KMS-11 (cell line): ENCODE results near the gene FAM170B.

Experiments used
- H2AFZ ChIP-seq: fragments of 200-600 bp; sonication (generic); 2 replicates; pipeline ENCODE4 v1.6.1; 2016; ENCODE audit warnings: antibody characterized with exemption, mixed run types, low read depth
- H3K27ac ChIP-seq: fragments of 200-600 bp; sonication (generic); 2 replicates; pipeline ENCODE4 v1.6.1; 2016; ENCODE audit warnings: mild to moderate bottlenecking, mixed run types
- H3K27me3 ChIP-seq: fragments of 200-600 bp; sonication (generic); 2 replicates; pipeline ENCODE4 v1.6.1; 2017; ENCODE audit warnings: mild to moderate bottlenecking, low read depth, mixed run types, moderate library complexity; ENCODE audit not compliant: insufficient read depth
- H3K36me3 ChIP-seq: fragments of 200-600 bp; sonication (generic); 2 replicates; pipeline ENCODE4 v1.6.1; 2017; ENCODE audit warnings: mild to moderate bottlenecking, mixed run types; ENCODE audit not compliant: insufficient read depth
- H3K4me1 ChIP-seq: fragments of 200-600 bp; sonication (generic); 2 replicates; pipeline ENCODE4 v1.6.1; 2016; ENCODE audit warnings: mild to moderate bottlenecking, low read depth, mixed run types; ENCODE audit not compliant: poor library complexity, severe bottlenecking
- H3K4me2 ChIP-seq: fragments of 200-600 bp; sonication (generic); 2 replicates; pipeline ENCODE4 v1.7.0; 2016; ENCODE audit warnings: mild to moderate bottlenecking, mixed run types
- H3K4me3 ChIP-seq: fragments of 200-600 bp; sonication (generic); IDR thresholded peaks from 2 replicates; pipeline ENCODE4 v1.6.1; 2017; ENCODE audit warnings: low read depth, low read length, mixed read lengths; ENCODE audit not compliant: insufficient read depth
- H3K79me2 ChIP-seq: fragments of 200-600 bp; sonication (generic); 2 replicates; pipeline ENCODE4 v1.6.1; 2016; ENCODE audit warnings: low read depth, mixed run types; ENCODE audit not compliant: insufficient read depth
- H3K9ac ChIP-seq: fragments of 200-600 bp; sonication (generic); 2 replicates; pipeline ENCODE4 v1.6.1; 2016; ENCODE audit warnings: mild to moderate bottlenecking, mixed run types
- H4K20me1 ChIP-seq: fragments of 200-600 bp; sonication (generic); 2 replicates; pipeline ENCODE4 v1.6.1; 2016; ENCODE audit warnings: mild to moderate bottlenecking, mixed run types; ENCODE audit not compliant: insufficient read depth
- TF ChIP-seq, protein P1 (sequence below): fragments of 200-600 bp; sonication (generic); conservative IDR thresholded peaks from 2 replicates; pipeline ENCODE4 v1.6.1; 2017; ENCODE audit warnings: low read depth, mild to moderate bottlenecking, antibody characterized with exemption, low read length, moderate library complexity, mixed read lengths

The FAM170B gene

GRCh38 chr10:49134327-49134726 lies 506 bp upstream of the FAM170B start:
- Histone ChIP-seq H3K27ac (no peak overlapping the region), H2AFZ (no peak overlapping the region), H3K27me3 (no peaks in the 10 kb centered on the region), H3K4me2 (no peak overlapping the region), H3K4me3 (no peak overlapping the region), H3K79me2 (no peaks in the 10 kb centered on the region), H3K9ac (no peak overlapping the region), H4K20me1 (no peaks in the 10 kb centered on the region), H3K4me1 (no peaks in the 10 kb centered on the region), H3K36me3 (no peaks in the 10 kb centered on the region)
- TF ChIP-seq, protein P1, sequence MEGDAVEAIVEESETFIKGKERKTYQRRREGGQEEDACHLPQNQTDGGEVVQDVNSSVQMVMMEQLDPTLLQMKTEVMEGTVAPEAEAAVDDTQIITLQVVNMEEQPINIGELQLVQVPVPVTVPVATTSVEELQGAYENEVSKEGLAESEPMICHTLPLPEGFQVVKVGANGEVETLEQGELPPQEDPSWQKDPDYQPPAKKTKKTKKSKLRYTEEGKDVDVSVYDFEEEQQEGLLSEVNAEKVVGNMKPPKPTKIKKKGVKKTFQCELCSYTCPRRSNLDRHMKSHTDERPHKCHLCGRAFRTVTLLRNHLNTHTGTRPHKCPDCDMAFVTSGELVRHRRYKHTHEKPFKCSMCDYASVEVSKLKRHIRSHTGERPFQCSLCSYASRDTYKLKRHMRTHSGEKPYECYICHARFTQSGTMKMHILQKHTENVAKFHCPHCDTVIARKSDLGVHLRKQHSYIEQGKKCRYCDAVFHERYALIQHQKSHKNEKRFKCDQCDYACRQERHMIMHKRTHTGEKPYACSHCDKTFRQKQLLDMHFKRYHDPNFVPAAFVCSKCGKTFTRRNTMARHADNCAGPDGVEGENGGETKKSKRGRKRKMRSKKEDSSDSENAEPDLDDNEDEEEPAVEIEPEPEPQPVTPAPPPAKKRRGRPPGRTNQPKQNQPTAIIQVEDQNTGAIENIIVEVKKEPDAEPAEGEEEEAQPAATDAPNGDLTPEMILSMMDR = no peak

GRCh38 chr10:49132362-49132737 lies 1.5 kb downstream of the FAM170B start:
- no peaks in the 10 kb centered on the region for H3K27me3 ChIP-seq
- no peaks in the 10 kb centered on the region for H4K20me1 ChIP-seq
- no peak overlapping the region for H2AFZ ChIP-seq
- no peaks in the 10 kb centered on the region for H3K79me2 ChIP-seq
- no peaks in the 10 kb centered on the region for H3K36me3 ChIP-seq
- no peak overlapping the region for H3K4me3 ChIP-seq
- no peak overlapping the region for H3K27ac ChIP-seq
- no peaks in the 10 kb centered on the region for H3K4me1 ChIP-seq
- H3K9ac ChIP-seq = no peak overlapping the region
- TF ChIP-seq, protein P1 = no peak
- H3K4me2 ChIP-seq = no peak overlapping the region

DNA sequence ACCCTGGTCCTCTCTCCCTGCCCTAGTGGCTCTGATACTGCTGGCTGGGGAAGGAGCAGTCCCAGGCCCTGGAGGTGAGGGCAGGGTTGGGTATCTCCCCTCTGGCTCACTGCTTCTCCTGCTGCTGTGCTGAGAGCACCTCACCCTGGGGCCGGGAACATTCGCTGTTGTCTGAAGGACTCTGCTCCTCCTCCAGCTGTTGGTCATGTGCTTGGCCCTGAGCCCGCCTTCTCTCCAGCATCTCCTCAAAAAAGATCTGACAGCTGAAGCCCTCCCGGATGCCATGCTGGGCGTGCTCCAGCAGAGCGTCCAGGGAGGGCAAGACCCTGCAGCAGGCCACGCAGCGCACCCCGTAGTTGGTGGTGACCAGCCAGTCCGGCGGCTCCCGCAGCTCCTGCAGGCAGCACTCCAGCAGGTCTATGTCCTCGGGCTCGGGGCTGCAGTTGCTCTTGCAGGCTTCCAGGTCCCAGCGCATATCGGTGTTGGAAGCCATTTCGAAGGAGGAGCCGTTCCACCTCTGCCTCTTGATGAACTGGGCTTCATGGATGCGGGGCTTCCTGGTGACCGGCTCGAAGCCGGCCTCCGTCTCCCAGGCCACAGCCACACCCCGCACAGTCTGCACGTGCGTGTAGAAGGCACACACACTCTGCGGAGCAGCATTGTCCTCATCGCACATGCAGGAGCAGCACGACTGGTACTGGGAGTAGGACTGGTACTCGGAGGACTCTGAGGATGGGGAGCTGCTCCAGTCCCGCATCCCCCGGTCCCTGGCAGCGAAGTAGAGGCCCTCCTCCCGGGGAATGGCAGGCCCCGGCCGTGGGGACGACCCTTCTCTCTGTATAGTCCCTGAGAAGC lies 2.1 kb downstream of the FAM170B start:
- no peak overlapping the region for H3K9ac ChIP-seq
- H3K79me2 ChIP-seq = no peaks in the 10 kb centered on the region
- no peak overlapping the region for H3K4me2 ChIP-seq
- no peaks in the 10 kb centered on the region for H4K20me1 ChIP-seq
- no peaks in the 10 kb centered on the region for H3K36me3 ChIP-seq
- TF ChIP-seq, protein P1 = no peak
- H3K4me1 ChIP-seq = no peaks in the 10 kb centered on the region
- no peaks in the 10 kb centered on the region for H3K27me3 ChIP-seq
- H2AFZ ChIP-seq = no peak overlapping the region
- H3K4me3 ChIP-seq = no peak overlapping the region
- H3K27ac ChIP-seq = no peak overlapping the region

DNA sequence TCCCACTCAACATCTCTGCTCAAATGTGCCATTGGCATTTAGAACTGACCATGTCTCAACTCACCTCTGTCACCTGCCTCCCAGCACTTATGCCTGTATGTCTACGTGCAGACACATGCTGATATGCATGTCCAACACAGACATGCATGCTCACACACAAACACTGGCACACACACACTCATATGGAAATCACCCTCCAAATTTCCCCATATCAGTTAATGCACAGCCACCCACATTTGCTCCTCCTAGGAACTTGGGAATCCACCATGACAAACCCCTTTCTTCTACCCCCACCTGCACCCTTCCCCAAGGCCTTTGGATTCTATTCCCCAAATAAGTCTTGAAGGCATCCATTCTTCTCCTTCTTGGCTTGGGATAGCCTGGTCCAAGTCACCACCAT lies 4.4 kb downstream of the FAM170B start:
- no peaks in the 10 kb centered on the region for H3K4me1 ChIP-seq
- H3K27me3 ChIP-seq = no peaks in the 10 kb centered on the region
- H3K36me3 ChIP-seq = no peaks in the 10 kb centered on the region
- H3K4me3 ChIP-seq = no peak overlapping the region
- H3K4me2 ChIP-seq = no peak overlapping the region
- no peak overlapping the region for H3K9ac ChIP-seq
- no peaks in the 10 kb centered on the region for H3K79me2 ChIP-seq
- H4K20me1 ChIP-seq = no peaks in the 10 kb centered on the region
- no peak overlapping the region for H3K27ac ChIP-seq
- no peak overlapping the region for H2AFZ ChIP-seq
- TF ChIP-seq, protein P1 = no peak
